ENCODE results near the gene TTC24. TPM values are rescaled to one million over a fixed set of nuclear protein-coding genes. Genes with fewer than 3 reads are reported as not detected.
A peak's percentile ranks its signal among the peaks of the same experiment; 100 is the strongest.

Gene TTC24
- total and polyA plus RNA-seq, 10 of the 15 experiments (the other 5 are each of a cell fraction or from before 2014, with no cell fraction given), result 0.05 to 6.4 (median 2.9) TPM; not detected in 1

- TF ChIP-seq, protein P1, sequence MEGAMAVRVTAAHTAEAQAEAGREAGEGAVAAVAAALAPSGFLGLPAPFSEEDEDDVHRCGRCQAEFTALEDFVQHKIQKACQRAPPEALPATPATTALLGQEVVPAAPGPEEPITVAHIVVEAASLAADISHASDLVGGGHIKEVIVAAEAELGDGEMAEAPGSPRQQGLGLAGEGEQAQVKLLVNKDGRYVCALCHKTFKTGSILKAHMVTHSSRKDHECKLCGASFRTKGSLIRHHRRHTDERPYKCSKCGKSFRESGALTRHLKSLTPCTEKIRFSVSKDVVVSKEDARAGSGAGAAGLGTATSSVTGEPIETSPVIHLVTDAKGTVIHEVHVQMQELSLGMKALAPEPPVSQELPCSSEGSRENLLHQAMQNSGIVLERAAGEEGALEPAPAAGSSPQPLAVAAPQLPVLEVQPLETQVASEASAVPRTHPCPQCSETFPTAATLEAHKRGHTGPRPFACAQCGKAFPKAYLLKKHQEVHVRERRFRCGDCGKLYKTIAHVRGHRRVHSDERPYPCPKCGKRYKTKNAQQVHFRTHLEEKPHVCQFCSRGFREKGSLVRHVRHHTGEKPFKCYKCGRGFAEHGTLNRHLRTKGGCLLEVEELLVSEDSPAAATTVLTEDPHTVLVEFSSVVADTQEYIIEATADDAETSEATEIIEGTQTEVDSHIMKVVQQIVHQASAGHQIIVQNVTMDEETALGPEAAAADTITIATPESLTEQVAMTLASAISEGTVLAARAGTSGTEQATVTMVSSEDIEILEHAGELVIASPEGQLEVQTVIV (IDR thresholded peaks at IDR 0.05; ENCODE audit: borderline replicate concordance, partially characterized antibody), result peak; percentile 35
- TF ChIP-seq SMC3 (IDR thresholded peaks at IDR 0.05; ENCODE audit: borderline replicate concordance, low read length), result no peak
- no peak for TF ChIP-seq KLF5 (IDR thresholded peaks at IDR 0.05; ENCODE audit: partially characterized antibody)
- TF ChIP-seq ZNF384 (IDR thresholded peaks at IDR 0.05; ENCODE audit: borderline replicate concordance, low read depth, low read length), result no peak
- no peak for TF ChIP-seq RFX5 (IDR thresholded peaks at IDR 0.05; ENCODE audit: low read depth, low read length)
- TF ChIP-seq ZBED1 (IDR thresholded peaks at IDR 0.05; ENCODE audit: borderline replicate concordance), result no peak
- no peak for TF ChIP-seq SMARCA5 (IDR thresholded peaks at IDR 0.05)
- TF ChIP-seq SREBF1 (IDR thresholded peaks at IDR 0.05; ENCODE audit: low read length), result no peak
- no peak for TF ChIP-seq SMAD1 (IDR thresholded peaks at IDR 0.05; ENCODE audit: low read depth, partially characterized antibody)
- TF ChIP-seq, protein P2, sequence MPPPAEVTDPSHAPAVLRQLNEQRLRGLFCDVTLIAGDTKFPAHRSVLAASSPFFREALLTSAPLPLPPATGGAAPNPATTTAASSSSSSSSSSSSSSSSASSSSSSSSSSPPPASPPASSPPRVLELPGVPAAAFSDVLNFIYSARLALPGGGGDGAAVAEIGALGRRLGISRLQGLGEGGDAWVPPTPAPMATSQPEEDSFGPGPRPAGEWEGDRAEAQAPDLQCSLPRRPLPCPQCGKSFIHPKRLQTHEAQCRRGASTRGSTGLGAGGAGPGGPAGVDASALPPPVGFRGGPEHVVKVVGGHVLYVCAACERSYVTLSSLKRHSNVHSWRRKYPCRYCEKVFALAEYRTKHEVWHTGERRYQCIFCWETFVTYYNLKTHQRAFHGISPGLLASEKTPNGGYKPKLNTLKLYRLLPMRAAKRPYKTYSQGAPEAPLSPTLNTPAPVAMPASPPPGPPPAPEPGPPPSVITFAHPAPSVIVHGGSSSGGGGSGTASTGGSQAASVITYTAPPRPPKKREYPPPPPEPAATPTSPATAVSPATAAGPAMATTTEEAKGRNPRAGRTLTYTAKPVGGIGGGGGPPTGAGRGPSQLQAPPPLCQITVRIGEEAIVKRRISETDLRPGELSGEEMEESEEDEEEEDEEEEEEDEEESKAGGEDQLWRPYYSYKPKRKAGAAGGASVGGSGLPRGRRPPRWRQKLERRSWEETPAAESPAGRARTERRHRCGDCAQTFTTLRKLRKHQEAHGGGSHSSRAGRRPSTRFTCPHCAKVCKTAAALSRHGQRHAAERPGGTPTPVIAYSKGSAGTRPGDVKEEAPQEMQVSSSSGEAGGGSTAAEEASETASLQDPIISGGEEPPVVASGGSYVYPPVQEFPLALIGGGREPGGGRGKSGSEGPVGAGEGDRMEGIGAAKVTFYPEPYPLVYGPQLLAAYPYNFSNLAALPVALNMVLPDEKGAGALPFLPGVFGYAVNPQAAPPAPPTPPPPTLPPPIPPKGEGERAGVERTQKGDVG (CRISPR knock-in tag; IDR thresholded peaks at IDR 0.05), result no peak
- peak; percentile 100 for TF ChIP-seq MXI1 (IDR thresholded peaks at IDR 0.05; ENCODE audit: low read depth, low read length)
- peak; percentile 46 for TF ChIP-seq LARP7 (IDR thresholded peaks at IDR 0.05)
- TF ChIP-seq TARDBP (IDR thresholded peaks at IDR 0.05; ENCODE audit: borderline replicate concordance), result no peak
- peak; percentile 97 for TF ChIP-seq SIN3A (IDR thresholded peaks at IDR 0.05; ENCODE audit: low read depth, low read length)
- TF ChIP-seq YBX1 (IDR thresholded peaks at IDR 0.05), result no peak
- TF ChIP-seq SIX5 (IDR thresholded peaks at IDR 0.05; ENCODE audit: low read depth, low read length, severe bottlenecking), result no peak
- peak; percentile 82 for TF ChIP-seq BMI1 (IDR thresholded peaks at IDR 0.05; ENCODE audit: borderline replicate concordance)
- TF ChIP-seq NR2F1 (conservative IDR thresholded peaks at IDR 0.05), result no peak
- TF ChIP-seq RAD51 (IDR thresholded peaks at IDR 0.05), result no peak
- TF ChIP-seq BRCA1 (IDR thresholded peaks at IDR 0.05; ENCODE audit: low read depth, low read length), result no peak
- TF ChIP-seq TCF3 (IDR thresholded peaks at IDR 0.05; ENCODE audit: borderline replicate concordance, insufficient read depth, low read depth, low read length), result no peak
- peak; percentile 89 for TF ChIP-seq POLR2AphosphoS5 (IDR thresholded peaks at IDR 0.05; ENCODE audit: low read length)
- TF ChIP-seq RBBP5 (conservative IDR thresholded peaks at IDR 0.05), result no peak
- TF ChIP-seq ZNF622 (IDR thresholded peaks at IDR 0.05), result no peak
- TF ChIP-seq, protein P3, sequence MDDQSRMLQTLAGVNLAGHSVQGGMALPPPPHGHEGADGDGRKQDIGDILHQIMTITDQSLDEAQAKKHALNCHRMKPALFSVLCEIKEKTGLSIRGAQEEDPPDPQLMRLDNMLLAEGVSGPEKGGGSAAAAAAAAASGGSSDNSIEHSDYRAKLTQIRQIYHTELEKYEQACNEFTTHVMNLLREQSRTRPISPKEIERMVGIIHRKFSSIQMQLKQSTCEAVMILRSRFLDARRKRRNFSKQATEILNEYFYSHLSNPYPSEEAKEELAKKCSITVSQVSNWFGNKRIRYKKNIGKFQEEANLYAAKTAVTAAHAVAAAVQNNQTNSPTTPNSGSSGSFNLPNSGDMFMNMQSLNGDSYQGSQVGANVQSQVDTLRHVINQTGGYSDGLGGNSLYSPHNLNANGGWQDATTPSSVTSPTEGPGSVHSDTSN (IDR thresholded peaks at IDR 0.05; ENCODE audit: insufficient replicate concordance, low read depth, low read length), result no peak
- no peak for TF ChIP-seq JUNB (IDR thresholded peaks at IDR 0.05)
- peak; percentile 80 for TF ChIP-seq MYC (IDR thresholded peaks at IDR 0.05; ENCODE audit: insufficient read depth, insufficient read length, insufficient replicate concordance, low read length, severe bottlenecking)
These were observed 21.8 kb downstream of the TTC24 start, which contains the start of gene GPATCH4 (continued) for GRCh38 chr1:156601122-156601830.

Data from GM12878 (cell line).